Measurements from ENCODE around the gene NTRK1.

GRCh38 chr1:156884560-156885184 is 24.0 kb downstream of the NTRK1 start:
- TF ChIP-seq, protein P1, sequence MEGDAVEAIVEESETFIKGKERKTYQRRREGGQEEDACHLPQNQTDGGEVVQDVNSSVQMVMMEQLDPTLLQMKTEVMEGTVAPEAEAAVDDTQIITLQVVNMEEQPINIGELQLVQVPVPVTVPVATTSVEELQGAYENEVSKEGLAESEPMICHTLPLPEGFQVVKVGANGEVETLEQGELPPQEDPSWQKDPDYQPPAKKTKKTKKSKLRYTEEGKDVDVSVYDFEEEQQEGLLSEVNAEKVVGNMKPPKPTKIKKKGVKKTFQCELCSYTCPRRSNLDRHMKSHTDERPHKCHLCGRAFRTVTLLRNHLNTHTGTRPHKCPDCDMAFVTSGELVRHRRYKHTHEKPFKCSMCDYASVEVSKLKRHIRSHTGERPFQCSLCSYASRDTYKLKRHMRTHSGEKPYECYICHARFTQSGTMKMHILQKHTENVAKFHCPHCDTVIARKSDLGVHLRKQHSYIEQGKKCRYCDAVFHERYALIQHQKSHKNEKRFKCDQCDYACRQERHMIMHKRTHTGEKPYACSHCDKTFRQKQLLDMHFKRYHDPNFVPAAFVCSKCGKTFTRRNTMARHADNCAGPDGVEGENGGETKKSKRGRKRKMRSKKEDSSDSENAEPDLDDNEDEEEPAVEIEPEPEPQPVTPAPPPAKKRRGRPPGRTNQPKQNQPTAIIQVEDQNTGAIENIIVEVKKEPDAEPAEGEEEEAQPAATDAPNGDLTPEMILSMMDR (IDR thresholded peaks at IDR 0.05): no peak
- no peak for TF ChIP-seq POLR2A (IDR thresholded peaks at IDR 0.05)

All from prostate gland (tissue), 2 donors.